ENCODE data around the gene VAMP1. TPM values are rescaled to one million over a fixed set of nuclear protein-coding genes. Genes with fewer than 3 reads are reported as not detected.
A peak's percentile ranks its signal among the peaks of the same experiment; 100 is the strongest.

Gene VAMP1
- polyA plus RNA-seq, 3 donors = 0.84 to 24.6 (median 0.85) TPM

GRCh38 chr12:6459004-6459337 lies 11.5 kb downstream of the VAMP1 start:
- no peak for TF ChIP-seq CTCF (IDR thresholded peaks at IDR 0.05)
- intact Hi-C loops (cut with micrococcal nuclease) = no loop called here
- peaks cover 14% of the 10 kb centered on the region for H3K79me2 ChIP-seq (ENCODE audit: insufficient read depth, low read length)
- no peak overlapping the region for H3K9ac ChIP-seq (ENCODE audit: insufficient read depth, low read length, poor library complexity, severe bottlenecking)
- Mint-ChIP-seq H3K9me3 (no peaks in the 10 kb centered on the region), H3K27me3 (ENCODE audit: low read depth in 3 of 3) (peaks cover 0 to 2% (median 0%) of the 10 kb centered on the region in 3 donors), H3K4me3 (no peak overlapping the region), H3K36me3 (peaks cover 67 to 83% of the 10 kb centered on the region in 2 donors), H3K4me1 (peaks cover 52% of the 10 kb centered on the region), H3K27ac (peak overlapping the region in 3 of 7 donors; percentile 35 to 82 (median 58))
- no peak overlapping the region for H3K27ac ChIP-seq (ENCODE audit: low read depth in 1 of 2, low read length in 2 of 2)
- no peak for DNase-seq
- no peak overlapping the region for H3K4me2 ChIP-seq (replicated peaks; ENCODE audit: extremely low read depth, low read length, poor library complexity, severe bottlenecking)
- H3K36me3 ChIP-seq (replicated peaks in 1 of 2; ENCODE audit: control insufficient read depth in 1 of 2, insufficient read depth in 2 of 2, low read length in 2 of 2) = peaks cover 45 to 73% of the 10 kb centered on the region in 2 donors
- 100% methylated on average over 2 of the region's 2 CpGs for WGBS (ENCODE audit: insufficient coverage)
- H3K4me1 ChIP-seq (ENCODE audit: control insufficient read depth in 1 of 2, insufficient read depth in 2 of 2, low read length in 2 of 2) = peaks cover 50 to 52% of the 10 kb centered on the region in 2 donors
- peaks cover 4% of the 10 kb centered on the region for H4K20me1 ChIP-seq (ENCODE audit: insufficient read depth, low read length)
- H3K27me3 ChIP-seq (ENCODE audit: control insufficient read depth in 2 of 2, insufficient read depth in 2 of 2, low read length in 2 of 2) = no peaks in the 10 kb centered on the region
- H3K4me3 ChIP-seq (replicated peaks in 1 of 3; ENCODE audit: low read depth in 2 of 3, low read length in 3 of 3) = no peak overlapping the region
- H2AFZ ChIP-seq (ENCODE audit: insufficient read depth, low read depth, low read length, poor library complexity, severe bottlenecking) = no peak overlapping the region
- no peaks in the 10 kb centered on the region for H3K9me3 ChIP-seq (replicated peaks in 1 of 2; ENCODE audit: control insufficient read depth in 1 of 2, insufficient read depth in 1 of 2, low read length in 2 of 2)

- H3K27ac ChIP-seq (ENCODE audit: low read depth in 1 of 2, low read length in 2 of 2) = no peak overlapping the region
- no peaks in the 10 kb centered on the region for H3K9me3 ChIP-seq (replicated peaks in 1 of 2; ENCODE audit: control insufficient read depth in 1 of 2, insufficient read depth in 1 of 2, low read length in 2 of 2)
- no peak for DNase-seq
- peaks cover 0 to 2% (median 0%) of the 10 kb centered on the region in 3 donors for H3K27me3 Mint-ChIP-seq (ENCODE audit: low read depth in 3 of 3)
- H3K4me3 ChIP-seq (replicated peaks in 1 of 3; ENCODE audit: low read depth in 2 of 3, low read length in 3 of 3) = no peak overlapping the region
- 97% methylated on average over 11 of the region's 14 CpGs for WGBS (ENCODE audit: insufficient coverage)
- H3K9ac ChIP-seq (ENCODE audit: insufficient read depth, low read length, poor library complexity, severe bottlenecking) = no peak overlapping the region
- no peak overlapping the region for H3K4me2 ChIP-seq (replicated peaks; ENCODE audit: extremely low read depth, low read length, poor library complexity, severe bottlenecking)
- no peak overlapping the region for H3K4me3 Mint-ChIP-seq
- peaks cover 45 to 73% of the 10 kb centered on the region in 2 donors for H3K36me3 ChIP-seq (replicated peaks in 1 of 2; ENCODE audit: control insufficient read depth in 1 of 2, insufficient read depth in 2 of 2, low read length in 2 of 2)
- intact Hi-C loops (cut with micrococcal nuclease) = no loop called here
- no peaks in the 10 kb centered on the region for H3K27me3 ChIP-seq (ENCODE audit: control insufficient read depth in 2 of 2, insufficient read depth in 2 of 2, low read length in 2 of 2)
- peaks cover 67 to 83% of the 10 kb centered on the region in 2 donors for H3K36me3 Mint-ChIP-seq
- peaks cover 17% of the 10 kb centered on the region for H3K79me2 ChIP-seq (ENCODE audit: insufficient read depth, low read length)
- no peak for TF ChIP-seq CTCF (IDR thresholded peaks at IDR 0.05)
- H4K20me1 ChIP-seq (ENCODE audit: insufficient read depth, low read length) = peaks cover 4% of the 10 kb centered on the region
- peaks cover 45 to 47% of the 10 kb centered on the region in 2 donors for H3K4me1 ChIP-seq (ENCODE audit: control insufficient read depth in 1 of 2, insufficient read depth in 2 of 2, low read length in 2 of 2)
- H3K4me1 Mint-ChIP-seq = peaks cover 50% of the 10 kb centered on the region
- no peak overlapping the region for H2AFZ ChIP-seq (ENCODE audit: insufficient read depth, low read depth, low read length, poor library complexity, severe bottlenecking)
- H3K27ac Mint-ChIP-seq = peak overlapping the region in 3 of 7 donors; percentile 35 to 82 (median 58)
- H3K9me3 Mint-ChIP-seq = no peaks in the 10 kb centered on the region
Measured at GRCh38 chr12:6458281-6459003, 12.0 kb downstream of the VAMP1 start.

Data from CD14-positive monocyte (primary cell).